Transverse colon (tissue), 3 donors: Measurements from ENCODE around the gene TMOD3.

Experiments
- EP300 ChIP-seq: sonication (generic); formaldehyde crosslinking; IDR thresholded peaks from one replicate; pipeline ENCODE4 v1.6.1; 2017; ENCODE audit warnings: antibody characterized with exemption, low read depth
- POLR2A ChIP-seq: fragments of 450-650 bp; IDR thresholded peaks from one replicate; pipeline ENCODE4 v1.6.1; 2016; ENCODE audit warnings: antibody characterized with exemption, mild to moderate bottlenecking, moderate library complexity
- TF ChIP-seq, protein P1 (sequence below), 5 experiments: fragments of 200-600 bp in 3 of 5; fragments of 450-650 bp in 2 of 5; sonication (generic) in 3 of 5; IDR thresholded peaks; 1 replicate in 2 of 5; 2 replicates in 3 of 5; pipeline ENCODE4 v1.5.1; 2016 to 2017; ENCODE audit warnings: antibody characterized with exemption in 5 of 5, inconsistent platforms in 3 of 5, mild to moderate bottlenecking in 2 of 5, moderate library complexity in 1 of 5

DNA sequence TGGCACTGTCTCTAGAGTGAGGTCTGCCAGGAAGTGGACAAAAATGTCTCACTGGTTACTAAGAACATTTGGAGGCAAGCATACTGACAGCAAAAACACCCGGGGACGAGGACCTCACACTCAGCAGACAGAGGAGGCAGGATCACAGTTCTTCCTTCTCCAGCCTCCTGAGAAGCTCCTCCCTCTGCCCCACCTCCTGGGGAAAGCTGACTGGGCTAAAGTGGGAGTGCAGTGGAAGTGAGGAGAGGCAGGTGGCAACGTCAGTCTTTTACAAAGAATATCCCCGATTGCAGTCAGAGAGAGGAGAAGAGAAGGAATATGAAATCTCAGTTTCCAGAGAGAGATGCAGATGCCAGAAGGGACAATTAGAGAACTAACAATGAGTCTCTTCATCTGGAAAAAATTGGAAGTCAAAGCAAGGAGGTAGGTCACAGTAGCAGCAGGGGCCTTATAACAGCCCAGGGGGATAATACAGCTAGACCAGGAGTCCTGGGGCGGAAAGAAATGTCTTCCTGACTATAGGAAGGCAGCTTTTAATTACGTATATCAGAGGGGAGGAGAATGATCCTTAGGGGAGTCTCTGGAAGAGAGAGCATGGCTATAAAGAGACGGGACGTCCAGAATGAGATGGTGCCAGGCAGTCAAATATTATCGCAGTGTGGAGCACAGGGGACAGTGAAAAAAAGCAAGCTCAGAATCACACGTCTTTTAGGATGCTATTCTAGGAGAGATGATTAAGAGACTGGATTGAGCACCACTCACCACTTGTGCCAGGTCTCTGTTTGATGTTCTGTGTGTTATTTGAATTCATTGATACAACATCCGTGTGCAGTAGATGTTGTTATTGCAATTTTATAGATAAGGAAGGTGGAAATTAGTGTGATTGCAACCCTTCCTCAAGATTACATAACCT lies 95.0 kb downstream of the TMOD3 start:
- TF ChIP-seq, protein P1, sequence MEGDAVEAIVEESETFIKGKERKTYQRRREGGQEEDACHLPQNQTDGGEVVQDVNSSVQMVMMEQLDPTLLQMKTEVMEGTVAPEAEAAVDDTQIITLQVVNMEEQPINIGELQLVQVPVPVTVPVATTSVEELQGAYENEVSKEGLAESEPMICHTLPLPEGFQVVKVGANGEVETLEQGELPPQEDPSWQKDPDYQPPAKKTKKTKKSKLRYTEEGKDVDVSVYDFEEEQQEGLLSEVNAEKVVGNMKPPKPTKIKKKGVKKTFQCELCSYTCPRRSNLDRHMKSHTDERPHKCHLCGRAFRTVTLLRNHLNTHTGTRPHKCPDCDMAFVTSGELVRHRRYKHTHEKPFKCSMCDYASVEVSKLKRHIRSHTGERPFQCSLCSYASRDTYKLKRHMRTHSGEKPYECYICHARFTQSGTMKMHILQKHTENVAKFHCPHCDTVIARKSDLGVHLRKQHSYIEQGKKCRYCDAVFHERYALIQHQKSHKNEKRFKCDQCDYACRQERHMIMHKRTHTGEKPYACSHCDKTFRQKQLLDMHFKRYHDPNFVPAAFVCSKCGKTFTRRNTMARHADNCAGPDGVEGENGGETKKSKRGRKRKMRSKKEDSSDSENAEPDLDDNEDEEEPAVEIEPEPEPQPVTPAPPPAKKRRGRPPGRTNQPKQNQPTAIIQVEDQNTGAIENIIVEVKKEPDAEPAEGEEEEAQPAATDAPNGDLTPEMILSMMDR (IDR thresholded peaks at IDR 0.05), result no peak
- TF ChIP-seq EP300 (no peak), POLR2A (no peak)
